Mesendoderm (in vitro differentiated cells): ENCODE results near the gene SCN1A.

ENCODE experiments used
- DNase-seq: peaks from one replicate; pipeline ENCODE4 v3.0.0; 2013
- H2AK5ac ChIP-seq: 2 replicates; pipeline ENCODE4 v1.6.1; 2013; ENCODE audit warnings: low read length, inconsistent platforms
- H2BK120ac ChIP-seq: 2 replicates; pipeline ENCODE4 v1.6.1; 2013; ENCODE audit warnings: low read depth, mild to moderate bottlenecking, low read length, moderate library complexity, mixed read lengths
- H2BK15ac ChIP-seq: replicated peaks from 2 replicates; pipeline ENCODE4 v1.6.1; 2013; ENCODE audit warnings: low read depth, mild to moderate bottlenecking, moderate library complexity
- H2BK5ac ChIP-seq: 2 replicates; pipeline ENCODE4 v1.6.1; 2013; ENCODE audit warnings: low read length, inconsistent platforms
- H3K18ac ChIP-seq: 2 replicates; pipeline ENCODE4 v1.6.1; 2013; ENCODE audit warnings: mild to moderate bottlenecking, low read length, mixed read lengths
- H3K23ac ChIP-seq: one replicate; pipeline ENCODE4 v1.6.1; 2013; ENCODE audit warnings: low read length
- H3K27ac ChIP-seq: 2 replicates; pipeline ENCODE4 v1.5.1; 2013; ENCODE audit warnings: low read depth, mild to moderate bottlenecking, inconsistent platforms, low read length, moderate library complexity
- H3K27me3 ChIP-seq: 2 replicates; pipeline ENCODE4 v1.6.1; 2013; ENCODE audit warnings: low read length, control low read depth, mild to moderate bottlenecking, inconsistent platforms; ENCODE audit not compliant: insufficient read depth, poor library complexity
- H3K36me3 ChIP-seq: 2 replicates; pipeline ENCODE4 v1.6.1; 2013; ENCODE audit warnings: low read length, inconsistent platforms; ENCODE audit not compliant: control insufficient read depth, insufficient read depth
- H3K4ac ChIP-seq: one replicate; pipeline ENCODE4 v1.6.1; 2013; ENCODE audit warnings: low read depth, mild to moderate bottlenecking, low read length, moderate library complexity
- H3K4me1 ChIP-seq: 2 replicates; pipeline ENCODE4 v1.6.1; 2013; ENCODE audit warnings: low read depth, low read length, inconsistent platforms; ENCODE audit not compliant: control insufficient read depth
- H3K4me2 ChIP-seq: 2 replicates; pipeline ENCODE4 v1.6.1; 2013; ENCODE audit warnings: low read length
- H3K4me3 ChIP-seq: 2 replicates; pipeline ENCODE4 v1.5.1; 2013; ENCODE audit warnings: mild to moderate bottlenecking, low read length
- H3K56ac ChIP-seq: one replicate; pipeline ENCODE4 v1.6.1; 2013; ENCODE audit warnings: low read length
- H3K79me1 ChIP-seq: 2 replicates; pipeline ENCODE4 v1.6.1; 2013; ENCODE audit warnings: low read length, inconsistent platforms
- H3K79me2 ChIP-seq: 2 replicates; pipeline ENCODE4 v1.6.1; 2013; ENCODE audit warnings: mild to moderate bottlenecking, low read length; ENCODE audit not compliant: control insufficient read depth, insufficient read depth
- H3K9ac ChIP-seq: 2 replicates; pipeline ENCODE4 v1.6.1; 2013; ENCODE audit warnings: low read length, inconsistent platforms
- H4K5ac ChIP-seq: one replicate; pipeline ENCODE4 v1.6.1; 2013; ENCODE audit warnings: low read length
- H4K8ac ChIP-seq: one replicate; pipeline ENCODE4 v1.6.1; 2013; ENCODE audit warnings: low read depth, mild to moderate bottlenecking, control low read depth, low read length, moderate library complexity
- WGBS: extraction: QIAGEN DNeasy Blood & Tissue Kit; methylation state at CpG from one replicate; pipeline ENCODE4 v1.1.7; 2013; ENCODE audit warnings: low lambda C conversion rate, missing lambda C conversion rate; ENCODE audit not compliant: insufficient coverage; ENCODE audit errors: extremely low coverage; 5-methylcytosine and 5-hydroxymethylcytosine counted together

Gene SCN1A

DNA sequence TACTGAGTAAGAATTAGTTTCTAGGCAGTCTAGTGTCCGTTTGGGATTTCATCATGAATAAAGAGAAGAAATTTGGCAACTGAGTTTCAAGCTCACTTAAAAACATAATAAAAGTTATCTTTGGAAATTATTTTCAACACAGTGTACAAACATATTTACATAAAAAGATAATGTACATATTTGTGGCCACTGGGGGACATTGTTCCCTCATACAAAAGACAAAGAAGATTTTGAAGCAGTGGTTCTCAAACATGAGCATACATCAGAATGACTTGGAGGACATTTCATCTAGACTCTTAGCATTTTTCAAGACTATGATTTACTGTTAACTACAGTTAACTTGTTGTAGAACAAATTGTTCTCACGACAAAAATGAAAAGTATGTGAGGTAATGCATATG, 158.6 kb downstream of the SCN1A start:
- Histone ChIP-seq H3K23ac (no peak overlapping the region), H3K79me1 (no peaks in the 10 kb centered on the region), H2BK120ac (no peak overlapping the region), H3K4ac (no peak overlapping the region), H4K5ac (no peak overlapping the region), H4K8ac (no peak overlapping the region), H3K27me3 (no peaks in the 10 kb centered on the region), H3K56ac (no peak overlapping the region), H3K4me2 (no peak overlapping the region), H2BK15ac (no peak overlapping the region), H3K27ac (no peak overlapping the region), H3K4me1 (no peaks in the 10 kb centered on the region), H3K4me3 (no peak overlapping the region), H2AK5ac (no peak overlapping the region), H3K9ac (no peak overlapping the region), H3K18ac (no peak overlapping the region), H3K79me2 (no peaks in the 10 kb centered on the region), H2BK5ac (no peak overlapping the region), H3K36me3 (no peaks in the 10 kb centered on the region)
- no peak for DNase-seq
- WGBS = no CpG with 5 or more reads among the region's 2 CpGs

DNA sequence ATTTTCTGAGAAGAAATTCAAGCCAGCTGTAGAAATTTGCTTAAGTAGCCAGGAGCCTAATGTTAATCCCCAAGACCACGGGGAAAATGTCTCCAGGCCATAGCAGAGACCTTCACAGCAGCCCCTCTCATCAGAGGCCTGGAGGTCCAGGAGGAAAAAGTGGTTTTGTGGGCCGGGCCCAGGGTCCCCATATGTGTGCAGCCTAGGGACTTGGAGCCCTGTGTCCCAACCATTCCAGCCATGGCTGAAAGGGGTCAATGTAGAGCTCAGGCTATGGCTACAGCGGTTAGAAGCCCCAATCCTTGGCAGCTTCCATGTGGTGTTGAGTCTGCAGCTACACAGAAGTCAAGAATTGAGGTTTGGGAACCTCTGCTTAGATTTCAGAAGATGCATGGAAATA, 160.1 kb downstream of the SCN1A start:
- Histone ChIP-seq H3K23ac (no peak overlapping the region), H3K36me3 (no peaks in the 10 kb centered on the region), H2BK5ac (no peak overlapping the region), H3K9ac (no peak overlapping the region), H3K79me1 (no peaks in the 10 kb centered on the region), H3K79me2 (no peaks in the 10 kb centered on the region), H3K56ac (no peak overlapping the region), H3K4me1 (no peaks in the 10 kb centered on the region), H3K4me3 (no peak overlapping the region), H4K5ac (no peak overlapping the region), H3K27ac (no peak overlapping the region), H3K4ac (no peak overlapping the region), H4K8ac (no peak overlapping the region), H3K18ac (no peak overlapping the region), H2BK120ac (no peak overlapping the region), H2BK15ac (no peak overlapping the region), H3K4me2 (no peak overlapping the region), H3K27me3 (no peaks in the 10 kb centered on the region), H2AK5ac (no peak overlapping the region)
- no peak for DNase-seq
- no CpG with 5 or more reads among the region's 3 CpGs for WGBS

DNA sequence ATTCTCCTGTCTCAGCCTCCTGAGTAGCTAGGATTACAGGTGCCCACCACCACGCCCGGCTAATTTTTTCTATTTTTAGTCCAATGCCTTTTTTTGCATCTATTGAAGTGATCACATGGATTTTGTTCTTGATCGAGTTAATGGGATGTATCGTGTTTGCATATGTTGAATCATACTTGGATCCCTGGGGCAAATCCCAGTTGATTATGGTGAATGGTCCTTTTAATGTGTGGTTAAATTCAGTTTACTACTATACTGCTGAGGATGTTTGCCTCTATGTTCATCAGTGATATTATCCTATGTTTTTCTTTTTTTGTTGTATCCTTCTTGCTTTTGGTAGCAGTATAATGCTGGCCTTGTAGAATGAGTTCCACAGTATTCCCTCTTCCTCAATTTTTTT, 166.0 kb downstream of the SCN1A start:
- no peak overlapping the region for H3K4ac ChIP-seq
- H2BK120ac ChIP-seq = no peak overlapping the region
- DNase-seq = no peak
- no peak overlapping the region for H3K27ac ChIP-seq
- H4K8ac ChIP-seq = no peak overlapping the region
- no peaks in the 10 kb centered on the region for H3K79me1 ChIP-seq
- no peaks in the 10 kb centered on the region for H3K27me3 ChIP-seq
- H3K56ac ChIP-seq = no peak overlapping the region
- no peaks in the 10 kb centered on the region for H3K79me2 ChIP-seq
- no peak overlapping the region for H2AK5ac ChIP-seq
- no peak overlapping the region for H3K9ac ChIP-seq
- H3K4me2 ChIP-seq = no peak overlapping the region
- no peaks in the 10 kb centered on the region for H3K4me1 ChIP-seq
- H2BK5ac ChIP-seq = no peak overlapping the region
- H4K5ac ChIP-seq = no peak overlapping the region
- no peak overlapping the region for H3K4me3 ChIP-seq
- no peak overlapping the region for H3K18ac ChIP-seq
- no peak overlapping the region for H3K23ac ChIP-seq
- H3K36me3 ChIP-seq = no peaks in the 10 kb centered on the region
- H2BK15ac ChIP-seq = no peak overlapping the region
- no CpG with 5 or more reads among the region's 4 CpGs for WGBS

DNA sequence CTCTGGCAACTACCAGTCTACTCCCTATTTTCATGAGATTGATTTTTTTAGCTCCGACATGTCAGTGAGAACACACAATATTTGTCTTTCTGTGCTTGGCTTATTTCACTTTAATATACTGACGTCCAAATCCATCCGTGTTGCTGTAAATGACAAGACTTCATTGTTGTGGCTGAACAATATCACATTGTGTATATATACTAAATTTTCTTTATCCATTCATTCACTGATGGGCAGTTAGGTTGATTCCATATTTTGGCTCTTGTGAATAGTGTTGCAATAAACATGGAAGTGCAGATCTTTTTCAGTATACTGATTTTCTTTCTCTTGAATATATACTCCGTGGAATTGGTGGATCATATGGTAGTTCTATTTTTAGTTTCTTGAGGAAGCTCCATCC, 168.4 kb downstream of the SCN1A start:
- H3K79me1 ChIP-seq = no peaks in the 10 kb centered on the region

DNA sequence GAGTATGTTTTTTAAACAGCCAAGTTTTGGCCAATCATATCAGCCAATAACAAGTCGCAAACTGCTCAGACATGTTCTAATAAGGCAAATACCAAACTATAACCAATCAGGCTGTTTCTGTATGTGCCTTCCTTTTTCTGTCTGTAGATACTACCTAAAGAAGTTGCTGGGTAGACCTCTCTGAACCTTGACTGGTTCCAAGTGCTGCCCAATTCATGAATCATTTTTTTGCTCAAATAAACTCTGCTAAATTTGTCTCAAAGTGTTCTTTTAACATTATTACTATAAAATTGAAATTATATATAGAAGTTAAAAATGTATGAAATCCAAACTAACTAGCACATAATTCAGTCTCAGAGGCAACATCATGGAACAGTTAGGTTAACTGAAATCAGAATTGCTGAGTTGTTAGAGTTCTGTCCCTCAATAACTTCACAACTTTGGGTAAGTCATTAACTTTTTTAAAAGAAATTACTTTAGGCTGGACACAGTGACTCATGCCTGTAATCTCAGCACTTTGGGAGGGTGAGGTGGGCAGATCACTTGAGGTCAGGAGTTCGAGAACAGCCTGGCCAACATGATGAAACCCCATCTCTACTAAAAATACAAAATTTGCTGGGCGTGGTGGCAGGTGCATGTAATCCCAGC, 169.4 kb downstream of the SCN1A start:
- H3K27ac ChIP-seq = no peak overlapping the region
- no peak overlapping the region for H4K8ac ChIP-seq
- H4K5ac ChIP-seq = no peak overlapping the region
- no peak for DNase-seq
- no peak overlapping the region for H3K18ac ChIP-seq
- no peaks in the 10 kb centered on the region for H3K27me3 ChIP-seq
- H3K79me1 ChIP-seq = no peaks in the 10 kb centered on the region
- H3K56ac ChIP-seq = no peak overlapping the region
- H2AK5ac ChIP-seq = no peak overlapping the region
- no peak overlapping the region for H2BK120ac ChIP-seq
- no peak overlapping the region for H3K23ac ChIP-seq
- H3K36me3 ChIP-seq = no peaks in the 10 kb centered on the region
- H2BK15ac ChIP-seq = no peak overlapping the region
- H2BK5ac ChIP-seq = no peak overlapping the region
- H3K9ac ChIP-seq = no peak overlapping the region
- H3K4me1 ChIP-seq = no peaks in the 10 kb centered on the region
- no peak overlapping the region for H3K4ac ChIP-seq
- no CpG with 5 or more reads among the region's 3 CpGs for WGBS
- no peak overlapping the region for H3K4me2 ChIP-seq
- no peak overlapping the region for H3K4me3 ChIP-seq
- no peaks in the 10 kb centered on the region for H3K79me2 ChIP-seq

More for the DNA sequence above, 168.4 kb downstream of the SCN1A start:
- no peak overlapping the region for H3K27ac ChIP-seq
- no peak overlapping the region for H2AK5ac ChIP-seq
- no peak overlapping the region for H2BK120ac ChIP-seq
- H3K4me3 ChIP-seq = no peak overlapping the region
- H3K79me2 ChIP-seq = no peaks in the 10 kb centered on the region
- WGBS = no CpG with 5 or more reads among the region's 4 CpGs
- H3K36me3 ChIP-seq = no peaks in the 10 kb centered on the region
- DNase-seq = no peak
- no peak overlapping the region for H3K56ac ChIP-seq
- no peaks in the 10 kb centered on the region for H3K27me3 ChIP-seq
- H2BK15ac ChIP-seq = no peak overlapping the region
- H3K4me1 ChIP-seq = no peaks in the 10 kb centered on the region
- no peak overlapping the region for H4K5ac ChIP-seq
- H3K9ac ChIP-seq = no peak overlapping the region
- no peak overlapping the region for H4K8ac ChIP-seq
- H3K4me2 ChIP-seq = no peak overlapping the region
- no peak overlapping the region for H3K18ac ChIP-seq
- no peak overlapping the region for H3K4ac ChIP-seq
- no peak overlapping the region for H2BK5ac ChIP-seq
- H3K23ac ChIP-seq = no peak overlapping the region

DNA sequence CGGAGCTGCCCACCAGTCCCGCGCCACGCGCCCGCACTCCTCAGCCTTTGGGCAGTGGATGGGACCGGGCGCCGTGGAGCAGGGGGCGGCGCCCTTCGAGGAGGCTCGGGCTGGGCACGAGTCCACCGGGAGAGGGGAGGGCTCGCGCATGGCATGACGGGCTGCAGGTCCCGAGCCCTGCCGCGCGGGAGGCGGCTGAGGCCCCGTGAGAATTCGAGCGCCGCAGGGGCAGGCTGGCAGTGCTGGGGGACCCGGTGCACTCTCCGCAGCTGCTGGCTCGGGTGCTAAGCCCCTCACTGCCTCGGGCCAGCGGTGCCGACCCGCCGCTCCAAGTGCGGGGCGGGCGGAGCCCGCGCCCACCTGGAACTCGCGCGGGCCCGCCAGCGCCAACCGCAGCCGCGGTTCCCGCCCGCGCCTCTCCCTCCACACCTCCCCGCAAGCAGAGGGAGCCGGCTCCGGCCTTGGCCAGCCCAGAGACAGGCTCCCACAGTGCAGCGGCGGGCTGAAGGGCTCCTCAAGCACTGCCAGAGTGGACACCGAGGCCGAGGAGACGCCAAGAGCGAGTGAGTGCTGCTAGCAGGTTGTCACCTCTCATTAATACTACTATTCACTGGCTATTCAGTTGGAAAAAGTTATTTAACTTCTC, 170.7 kb downstream of the SCN1A start:
- no peak overlapping the region for H2BK15ac ChIP-seq
- no peak overlapping the region for H3K18ac ChIP-seq
- H4K8ac ChIP-seq = no peak overlapping the region
- H2AK5ac ChIP-seq = no peak overlapping the region
- H3K56ac ChIP-seq = no peak overlapping the region
- H2BK5ac ChIP-seq = no peak overlapping the region
- peaks cover 2% of the 10 kb centered on the region for H3K4me1 ChIP-seq
- H4K5ac ChIP-seq = no peak overlapping the region
- no peak overlapping the region for H2BK120ac ChIP-seq
- H3K36me3 ChIP-seq = no peaks in the 10 kb centered on the region
- H3K79me1 ChIP-seq = no peaks in the 10 kb centered on the region
- no peak overlapping the region for H3K27ac ChIP-seq
- no peak overlapping the region for H3K4me2 ChIP-seq
- DNase-seq = no peak
- H3K23ac ChIP-seq = no peak overlapping the region
- H3K4ac ChIP-seq = no peak overlapping the region
- no peak overlapping the region for H3K4me3 ChIP-seq
- peaks cover 7% of the 10 kb centered on the region for H3K79me2 ChIP-seq
- no CpG with 5 or more reads among the region's 60 CpGs for WGBS
- no peak overlapping the region for H3K9ac ChIP-seq
- no peaks in the 10 kb centered on the region for H3K27me3 ChIP-seq
